CD14-positive monocyte (primary cell): ENCODE measurements around the gene RTN4R. TPM values are rescaled to one million over a fixed set of nuclear protein-coding genes. Genes with fewer than 3 reads are reported as not detected.

ENCODE experiments used
- DNase-seq, 3 donors: peaks; one replicate each; pipeline ENCODE4 v3.0.0-alpha.2; 2011 to 2022
- H2AFZ ChIP-seq: 2 replicates; pipeline ENCODE4 v1.6.0; 2012; ENCODE audit warnings: mild to moderate bottlenecking, low read depth, low read length, inconsistent platforms; ENCODE audit not compliant: insufficient read depth, poor library complexity, severe bottlenecking
- H3K27ac ChIP-seq, 2 donors: 1 replicate in 1 of 2; 2 replicates in 1 of 2; pipeline ENCODE4 v1.5.1; 2012 to 2013; ENCODE audit warnings: low read length in 2 of 2, control low read depth in 1 of 2, inconsistent platforms in 1 of 2, low read depth in 1 of 2, mild to moderate bottlenecking in 1 of 2
- H3K27me3 ChIP-seq, 2 donors: one replicate each; pipeline versions ENCODE4 v1.6.0 to v1.6.1; 2011 to 2013; ENCODE audit warnings: low read length in 2 of 2; ENCODE audit not compliant: control insufficient read depth in 2 of 2, insufficient read depth in 2 of 2
- H3K36me3 ChIP-seq, 2 donors: replicated peaks in 1 of 2; 1 replicate in 1 of 2; 2 replicates in 1 of 2; pipeline versions ENCODE4 v1.5.1 to v1.6.1; 2012 to 2013; ENCODE audit warnings: low read length in 2 of 2, control low read depth in 1 of 2, inconsistent platforms in 1 of 2, mild to moderate bottlenecking in 1 of 2; ENCODE audit not compliant: insufficient read depth in 2 of 2, control insufficient read depth in 1 of 2
- H3K4me1 ChIP-seq, 2 donors: 1 replicate in 1 of 2; 2 replicates in 1 of 2; pipeline versions ENCODE4 v1.5.1 to v1.6.1; 2012 to 2013; ENCODE audit warnings: low read length in 2 of 2, control low read depth in 1 of 2, inconsistent platforms in 1 of 2, mild to moderate bottlenecking in 1 of 2, moderate library complexity in 1 of 2; ENCODE audit not compliant: insufficient read depth in 2 of 2, control insufficient read depth in 1 of 2
- H3K4me2 ChIP-seq: replicated peaks from 2 replicates; pipeline ENCODE3; 2012; ENCODE audit warnings: low read length, moderate library complexity, mild to moderate bottlenecking; ENCODE audit not compliant: poor library complexity, severe bottlenecking; ENCODE audit errors: extremely low read depth
- H3K4me3 ChIP-seq, 3 experiments: fragments of 200-600 bp in 1 of 3; sonication (generic) in 1 of 3; replicated peaks in 1 of 3; 1 replicate in 2 of 3; 2 replicates in 1 of 3; pipeline ENCODE4 v1.5.1; 2011 to 2013; ENCODE audit warnings: low read length in 3 of 3, mild to moderate bottlenecking in 3 of 3, control low read depth in 2 of 3, low read depth in 2 of 3, inconsistent platforms in 1 of 3, moderate library complexity in 1 of 3
- H3K79me2 ChIP-seq: 2 replicates; pipeline ENCODE4 v1.6.0; 2012; ENCODE audit warnings: mild to moderate bottlenecking, control low read depth, inconsistent platforms, low read length, moderate library complexity; ENCODE audit not compliant: insufficient read depth
- H3K9ac ChIP-seq: 2 replicates; pipeline ENCODE4 v1.6.0; 2017; ENCODE audit warnings: low read length, mild to moderate bottlenecking; ENCODE audit not compliant: insufficient read depth, poor library complexity, severe bottlenecking
- H3K9me3 ChIP-seq, 2 donors: replicated peaks in 1 of 2; 1 replicate in 1 of 2; 2 replicates in 1 of 2; pipeline versions ENCODE4 v1.5.1 to v1.6.1; 2012 to 2013; ENCODE audit warnings: low read length in 2 of 2, control low read depth in 1 of 2; ENCODE audit not compliant: control insufficient read depth in 1 of 2, insufficient read depth in 1 of 2
- H4K20me1 ChIP-seq: 2 replicates; pipeline ENCODE4 v1.6.0; 2012; ENCODE audit warnings: mild to moderate bottlenecking, low read length, control low read depth, moderate library complexity; ENCODE audit not compliant: insufficient read depth
- H3K27ac Mint-ChIP-seq, 7 donors: one replicate each; pipeline ENCODE4 v1.8.0; 2020; ENCODE audit warnings: mild to moderate bottlenecking in 7 of 7, mixed read lengths in 7 of 7, moderate library complexity in 6 of 7, inconsistent platforms in 2 of 7
- H3K27me3 Mint-ChIP-seq, 3 donors: one replicate each; pipeline ENCODE4 v1.8.0; 2021 to 2022; ENCODE audit warnings: low read depth in 3 of 3, mild to moderate bottlenecking in 3 of 3, mixed read lengths in 3 of 3, moderate library complexity in 3 of 3, inconsistent platforms in 1 of 3
- H3K36me3 Mint-ChIP-seq, 2 donors: one replicate each; pipeline ENCODE4 v1.8.0; 2020; ENCODE audit warnings: mixed read lengths in 2 of 2, inconsistent platforms in 1 of 2, mild to moderate bottlenecking in 1 of 2
- H3K4me1 Mint-ChIP-seq: one replicate; pipeline ENCODE4 v1.8.0; 2020; ENCODE audit warnings: mild to moderate bottlenecking, mixed read lengths
- H3K4me3 Mint-ChIP-seq, 2 donors: one replicate each; pipeline ENCODE4 v1.8.0; 2020; ENCODE audit warnings: mild to moderate bottlenecking in 2 of 2, mixed read lengths in 2 of 2, moderate library complexity in 1 of 2
- H3K9me3 Mint-ChIP-seq, 7 donors: one replicate each; pipeline ENCODE4 v1.8.0; 2020 to 2022; ENCODE audit warnings: mixed read lengths in 7 of 7, mild to moderate bottlenecking in 6 of 7, moderate library complexity in 6 of 7, inconsistent platforms in 2 of 7
- CTCF ChIP-seq: fragments of 200-600 bp; IDR thresholded peaks from one replicate; pipeline ENCODE4 v1.8.0; 2022; ENCODE audit warnings: antibody characterized with exemption, mild to moderate bottlenecking
- WGBS: methylation state at CpG from one replicate; pipeline ENCODE4 v1.1.5; 2013; ENCODE audit warnings: missing lambda C conversion rate; ENCODE audit not compliant: insufficient coverage; 5-methylcytosine and 5-hydroxymethylcytosine counted together
- intact Hi-C, 2 donors: fragments of 100-400 bp; cut with micrococcal nuclease; formaldehyde crosslinking; loops; one replicate each; pipeline versions ENCODE4 v1.15.0 to v1.15.1; 2023
- polyA plus RNA-seq, 3 donors: library from polyadenylated mRNA; depleted of rRNA in 1 of 3; unstranded in 2 of 3; stranded (reverse) in 1 of 3; fragments of 300-500 nt in 2 of 3; fragments of >200 nt in 1 of 3; fragmentation: Illumina TruSeq in 2 of 3; gene quantifications; 1 replicate in 2 of 3; 2 replicates in 1 of 3; pipeline ENCODE4 v1.2.3, GENCODE V29; 2012 to 2021

RTN4R gene
- polyA plus RNA-seq, 3 donors: not detected

GRCh38 chr22:20228055-20228938 lies 39.8 kb downstream of the RTN4R start:
- H3K4me2 ChIP-seq: no peak overlapping the region
- H3K27ac ChIP-seq: no peak overlapping the region
- intact Hi-C loops: no loop called here
- no peak overlapping the region for H3K9ac ChIP-seq
- peaks cover 5 to 14% of the 10 kb centered on the region in 2 donors for H3K9me3 ChIP-seq
- H3K9me3 Mint-ChIP-seq: peaks cover 0 to 14% (median 7%) of the 10 kb centered on the region in 7 donors
- no peaks in the 10 kb centered on the region for H3K4me1 ChIP-seq
- 93% methylated on average over 22 of the region's 23 CpGs for WGBS
- no peaks in the 10 kb centered on the region for H3K4me1 Mint-ChIP-seq
- no peaks in the 10 kb centered on the region for H3K36me3 ChIP-seq
- no peak overlapping the region for H3K4me3 Mint-ChIP-seq
- no peak for TF ChIP-seq CTCF
- no peak for DNase-seq
- no peaks in the 10 kb centered on the region for H3K36me3 Mint-ChIP-seq
- H3K27me3 Mint-ChIP-seq: peaks cover 0 to 1% (median 1%) of the 10 kb centered on the region in 3 donors
- no peak overlapping the region for H2AFZ ChIP-seq
- no peaks in the 10 kb centered on the region for H3K27me3 ChIP-seq
- H3K4me3 ChIP-seq: no peak overlapping the region
- no peak overlapping the region for H3K27ac Mint-ChIP-seq
- H3K79me2 ChIP-seq: no peaks in the 10 kb centered on the region
- no peaks in the 10 kb centered on the region for H4K20me1 ChIP-seq

- Mint-ChIP-seq H3K4me1 (no peaks in the 10 kb centered on the region), H3K27ac (no peak overlapping the region), H3K36me3 (no peaks in the 10 kb centered on the region), H3K4me3 (no peak overlapping the region), H3K9me3 (peaks cover 0 to 14% (median 7%) of the 10 kb centered on the region in 7 donors), H3K27me3 (peaks cover 0 to 1% (median 1%) of the 10 kb centered on the region in 3 donors)
- Histone ChIP-seq H3K4me2 (no peak overlapping the region), H2AFZ (no peak overlapping the region), H3K36me3 (no peaks in the 10 kb centered on the region), H3K27ac (no peak overlapping the region), H4K20me1 (no peaks in the 10 kb centered on the region), H3K4me3 (no peak overlapping the region), H3K9me3 (peaks cover 5 to 14% of the 10 kb centered on the region in 2 donors), H3K4me1 (no peaks in the 10 kb centered on the region), H3K9ac (no peak overlapping the region), H3K27me3 (no peaks in the 10 kb centered on the region), H3K79me2 (no peaks in the 10 kb centered on the region)
- no peak for DNase-seq
- 89% methylated on average over 7 of the region's 7 CpGs for WGBS
- intact Hi-C loops: no loop called here
- TF ChIP-seq CTCF: no peak
These were observed 40.8 kb downstream of the RTN4R start for GRCh38 chr22:20227363-20227762.
